Measurements from ENCODE around the gene ZNF641. TPM values are rescaled to one million over a fixed set of nuclear protein-coding genes. Genes with fewer than 3 reads are reported as not detected.

Gene ZNF641
- 10 to 100 TPM; 12.9 to 20.7 (median 13.5) TPM for total RNA-seq
- long read RNA-seq, donor 1, full-length matches to known transcripts, result 18 of 23 reads
- long read RNA-seq, donor 1, partial matches to known transcripts, result 0 of 23 reads
- long read RNA-seq, donor 1, other reads (novel, unspliced or antisense), result 5 of 23 reads
- long read RNA-seq, donor 2, partial matches to known transcripts, result 0 of 1 reads
- long read RNA-seq, donor 2, other reads (novel, unspliced or antisense), result 1 of 1 reads

- intact Hi-C loops (cut with DNase I, micrococcal nuclease), result no loop called here
- ATAC-seq (peak; percentile 97), DNase-seq (peak; percentile 84 to 92 (median 91))
- no peaks in the 10 kb centered on the region for H3K9me3 ChIP-seq
- no peaks in the 10 kb centered on the region for H3K36me3 ChIP-seq (ENCODE audit: low read depth)
- TF ChIP-seq CTCF (IDR thresholded peaks at IDR 0.05), result no peak
- H3K4me1 ChIP-seq (ENCODE audit: low read depth), result peaks cover 5% of the 10 kb centered on the region
- H3K4me3 ChIP-seq, result peak within 1 kb of the TSS; percentile 72
Observed at GRCh38 chr12:48350249-48351021, at the start of gene ZNF641. Gene ZNF641, minus strand, starts transcription at chr12:48350919. Its CDS starts 2,829 bp downstream, at chr12:48348090.

- no peak for ATAC-seq
- H3K4me3 ChIP-seq, result no peak overlapping the region
- TF ChIP-seq CTCF (IDR thresholded peaks at IDR 0.05), result no peak
- no peaks in the 10 kb centered on the region for H3K9me3 ChIP-seq
- intact Hi-C loops (cut with DNase I, micrococcal nuclease), result no loop called here
- no peaks in the 10 kb centered on the region for H3K4me1 ChIP-seq (ENCODE audit: low read depth)
- no peaks in the 10 kb centered on the region for H3K36me3 ChIP-seq (ENCODE audit: low read depth)
- DNase-seq, result no peak
Observed at GRCh38 chr12:48390026-48390425, 39.3 kb upstream of the ZNF641 start.

GRCh38 chr12:48389409-48389808, 38.7 kb upstream of the ZNF641 start:
- intact Hi-C loops (cut with DNase I, micrococcal nuclease), result no loop called here
- H3K4me1 ChIP-seq (ENCODE audit: low read depth), result no peaks in the 10 kb centered on the region
- no peaks in the 10 kb centered on the region for H3K36me3 ChIP-seq (ENCODE audit: low read depth)
- ATAC-seq, result no peak
- no peaks in the 10 kb centered on the region for H3K9me3 ChIP-seq
- H3K4me3 ChIP-seq, result no peak overlapping the region
- TF ChIP-seq CTCF (IDR thresholded peaks at IDR 0.05), result no peak
- DNase-seq, result no peak

GRCh38 chr12:48388938-48389337, 38.2 kb upstream of the ZNF641 start:
- intact Hi-C loops (cut with DNase I, micrococcal nuclease), result no loop called here
- no peak for TF ChIP-seq CTCF (IDR thresholded peaks at IDR 0.05)
- H3K4me1 ChIP-seq (ENCODE audit: low read depth), result no peaks in the 10 kb centered on the region

GRCh38 chr12:48388460-48388859, 37.7 kb upstream of the ZNF641 start:
- TF ChIP-seq CTCF (IDR thresholded peaks at IDR 0.05), result no peak
- ATAC-seq (no peak), DNase-seq (no peak)
- intact Hi-C loops (cut with DNase I, micrococcal nuclease), result no loop called here
- Histone ChIP-seq H3K4me3 (no peak overlapping the region), H3K36me3 (ENCODE audit: low read depth) (no peaks in the 10 kb centered on the region), H3K9me3 (no peaks in the 10 kb centered on the region), H3K4me1 (ENCODE audit: low read depth) (no peaks in the 10 kb centered on the region)

More at GRCh38 chr12:48388938-48389337, 38.2 kb upstream of the ZNF641 start:
- no peak for DNase-seq
- Histone ChIP-seq H3K9me3 (no peaks in the 10 kb centered on the region), H3K36me3 (ENCODE audit: low read depth) (no peaks in the 10 kb centered on the region), H3K4me3 (no peak overlapping the region)
- no peak for ATAC-seq
